Stimulated activated CD8-positive, alpha-beta memory T cell treated with anti-CD3 and anti-CD28 coated beads, Interleukin-7, amount 100 ng/mL, for 48 hours (primary cell): ENCODE data around the gene RAB4B.
"Not testable (repeated sequence)": the region's sequence is repeated elsewhere in the genome, so short reads cannot be mapped to it uniquely, and the experiment has no call there.

Source experiments
- DNase-seq, 2 donors: peaks; one replicate each; pipeline ENCODE4 v3.0.0-alpha.2; 2020; ENCODE audit warnings: low read depth in 1 of 2; ENCODE audit errors: extremely low read depth in 1 of 2

RAB4B gene

DNA sequence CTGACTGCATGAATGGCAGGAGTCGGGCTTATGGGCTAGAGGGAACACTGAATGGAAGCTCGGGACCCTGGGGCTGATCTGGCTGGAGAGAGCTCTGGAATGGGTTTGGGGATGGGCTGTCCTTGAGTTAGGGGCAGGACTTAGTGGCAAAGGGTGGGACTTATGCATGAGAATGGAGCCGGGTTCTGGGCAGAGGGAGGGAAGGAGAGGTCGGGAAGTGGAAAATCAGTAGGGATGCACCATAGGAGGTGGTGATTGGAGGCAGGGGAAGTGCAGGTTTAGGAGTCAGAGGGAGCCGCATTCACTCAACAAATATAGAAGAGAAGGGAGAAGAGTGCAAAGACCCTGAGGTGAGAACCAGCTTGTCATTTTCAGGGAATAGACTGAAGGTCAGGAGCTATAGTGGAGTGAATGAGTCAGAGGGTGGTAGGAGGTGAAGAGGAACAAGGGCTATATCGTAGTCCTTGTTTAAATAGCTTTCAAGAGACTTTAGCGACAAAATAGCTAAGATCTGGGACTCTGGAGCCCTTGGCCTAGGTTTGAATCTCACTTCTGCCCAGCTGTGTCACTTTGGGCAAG is 748 bp downstream of the RAB4B start:
- DNase-seq, result no peak

DNA sequence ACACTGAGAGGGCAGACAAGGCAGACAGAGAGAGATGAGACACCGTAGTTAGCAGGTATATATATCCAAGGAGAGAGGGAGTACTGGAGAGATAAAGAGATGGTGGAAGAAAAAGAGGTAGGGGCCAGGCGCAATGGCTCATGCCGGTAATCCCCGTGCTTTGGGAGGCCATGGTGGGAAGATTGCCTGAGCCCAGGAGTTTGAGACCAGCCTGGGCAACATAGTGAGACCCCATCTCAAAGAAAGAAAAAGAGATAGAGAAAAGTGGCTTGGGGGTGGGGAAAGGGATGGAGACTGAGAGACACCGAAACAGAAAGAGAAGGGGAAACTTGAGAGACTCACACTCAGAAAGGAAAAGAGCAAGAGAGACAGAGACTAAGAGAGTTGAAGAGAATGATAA is 2.5 kb downstream of the RAB4B start:
- no peak for DNase-seq

- no peak for DNase-seq
Observed at GRCh38 chr19:40781140-40781539, 3.1 kb downstream of the RAB4B start.

DNA sequence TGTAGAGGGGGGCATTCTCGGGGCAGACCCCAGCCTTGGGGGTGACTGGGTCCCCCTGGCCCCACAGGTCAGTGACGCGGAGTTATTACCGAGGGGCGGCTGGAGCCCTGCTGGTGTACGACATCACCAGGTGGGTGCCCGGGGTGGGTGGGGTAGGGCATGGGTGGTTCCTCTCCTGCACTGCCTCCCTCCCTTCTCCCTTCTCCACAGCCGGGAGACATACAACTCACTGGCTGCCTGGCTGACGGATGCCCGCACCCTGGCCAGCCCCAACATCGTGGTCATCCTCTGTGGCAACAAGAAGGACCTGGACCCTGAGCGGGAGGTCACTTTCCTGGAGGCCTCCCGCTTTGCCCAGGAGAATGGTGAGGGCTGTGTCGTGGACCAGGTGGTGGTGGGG is 5.7 kb downstream of the RAB4B start:
- DNase-seq, result no peak

- not testable (repeated sequence) for DNase-seq
Observed at GRCh38 chr19:40784146-40784545, 6.1 kb downstream of the RAB4B start.

DNA sequence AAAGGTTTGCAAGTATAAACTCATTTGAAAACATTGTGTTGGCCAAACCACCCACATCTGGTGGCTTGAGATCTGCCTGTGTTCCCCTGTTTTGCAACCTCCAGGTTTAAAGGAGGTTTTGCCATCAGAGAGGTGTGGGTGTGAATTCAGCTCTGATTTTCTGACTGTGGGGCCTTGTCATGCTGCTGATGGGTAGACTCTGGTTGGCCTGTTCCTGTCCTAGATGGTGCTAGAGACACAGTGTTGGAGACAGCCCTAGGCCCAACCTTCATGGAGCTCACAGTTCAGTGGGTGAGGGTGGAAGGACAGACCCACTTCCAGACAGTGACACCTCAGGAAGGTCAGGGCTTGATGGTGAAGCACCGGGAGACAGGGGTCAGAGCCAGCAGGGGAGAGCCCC is 7.5 kb downstream of the RAB4B start:
- DNase-seq, result no peak

GRCh38 chr19:40786060-40787037 is 8.3 kb downstream of the RAB4B start:
- DNase-seq, result no peak

GRCh38 chr19:40791349-40791748 is 13.3 kb downstream of the RAB4B start:
- no peak for DNase-seq

DNA sequence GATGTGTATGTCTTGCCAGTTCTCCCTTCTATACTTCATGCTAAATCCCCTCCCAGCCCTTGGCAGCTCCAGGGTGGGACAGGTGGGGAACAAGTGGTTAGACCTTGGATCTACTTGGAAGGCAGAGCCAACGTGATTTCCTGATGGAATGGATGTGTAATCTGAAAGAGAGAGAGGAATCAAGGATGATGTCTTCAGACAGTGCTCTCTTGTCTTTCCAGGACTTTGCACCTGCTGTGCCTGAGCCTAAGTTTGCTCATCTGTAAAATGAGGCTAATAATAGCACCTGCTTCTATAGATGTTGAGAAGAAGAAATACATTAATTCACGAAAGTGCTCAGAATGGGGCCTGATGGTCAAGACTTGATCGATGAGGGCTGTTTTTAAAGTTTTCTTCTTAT is 13.9 kb downstream of the RAB4B start:
- no peak for DNase-seq

GRCh38 chr19:40797166-40797962 is 19.3 kb downstream of the RAB4B start:
- DNase-seq, result no peak

DNA sequence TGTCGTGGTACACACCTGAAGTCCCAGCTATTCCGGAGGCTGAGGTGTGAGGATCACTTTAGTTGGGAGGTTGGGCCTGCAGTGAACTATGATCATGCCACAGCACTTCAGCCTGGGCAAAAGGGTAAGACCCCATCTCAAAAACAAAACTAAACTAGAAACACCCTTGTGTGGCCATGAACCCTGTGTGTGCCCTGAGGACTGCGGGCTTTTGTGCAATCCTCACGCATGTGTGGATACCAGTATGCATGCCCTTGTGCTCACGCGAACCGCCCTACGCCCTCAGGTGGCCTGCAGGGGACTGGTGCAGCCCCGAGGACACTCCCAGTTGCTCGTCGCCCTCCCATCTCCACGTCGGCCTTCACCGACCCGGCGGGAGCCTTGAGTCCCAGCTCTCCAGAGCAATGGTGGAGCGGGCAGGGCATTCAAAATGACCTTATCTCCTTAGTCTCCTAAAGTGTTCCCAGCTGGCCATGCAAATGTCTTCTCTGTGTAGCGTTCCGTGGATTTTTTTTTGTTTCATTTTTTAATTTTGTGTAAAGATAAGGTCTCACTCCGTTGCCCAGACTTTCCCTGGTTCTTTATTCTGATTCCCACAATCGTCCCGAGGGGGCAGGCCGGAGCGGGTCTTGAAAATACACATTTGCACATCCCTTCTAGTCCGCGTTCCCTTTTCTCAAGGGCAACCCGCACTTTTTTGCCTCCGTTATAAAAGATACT is 20.1 kb downstream of the RAB4B start:
- DNase-seq, result peak in 1 of 2 donors; percentile 64

GRCh38 chr19:40798683-40799557 is 20.9 kb downstream of the RAB4B start, which contains the start of gene EGLN2:
Gene EGLN2 (plus strand): TSS chr19:40799191. CDS start chr19:40800573, 1,382 bp downstream.
- DNase-seq, result peak; percentile 100

- no peak for DNase-seq
Observed at GRCh38 chr19:40799558-40800338, 21.7 kb downstream of the RAB4B start.

DNA sequence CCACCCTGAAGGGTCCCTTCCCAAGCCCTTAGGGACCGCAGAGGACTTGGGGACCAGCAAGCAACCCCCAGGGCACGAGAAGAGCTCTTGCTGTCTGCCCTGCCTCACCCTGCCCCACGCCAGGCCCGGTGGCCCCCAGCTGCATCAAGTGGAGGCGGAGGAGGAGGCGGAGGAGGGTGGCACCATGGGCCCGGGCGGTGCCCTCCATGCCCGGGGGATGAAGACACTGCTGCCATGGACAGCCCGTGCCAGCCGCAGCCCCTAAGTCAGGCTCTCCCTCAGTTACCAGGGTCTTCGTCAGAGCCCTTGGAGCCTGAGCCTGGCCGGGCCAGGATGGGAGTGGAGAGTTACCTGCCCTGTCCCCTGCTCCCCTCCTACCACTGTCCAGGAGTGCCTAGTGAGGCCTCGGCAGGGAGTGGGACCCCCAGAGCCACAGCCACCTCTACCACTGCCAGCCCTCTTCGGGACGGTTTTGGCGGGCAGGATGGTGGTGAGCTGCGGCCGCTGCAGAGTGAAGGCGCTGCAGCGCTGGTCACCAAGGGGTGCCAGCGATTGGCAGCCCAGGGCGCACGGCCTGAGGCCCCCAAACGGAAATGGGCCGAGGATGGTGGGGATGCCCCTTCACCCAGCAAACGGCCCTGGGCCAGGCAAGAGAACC is 22.4 kb downstream of the RAB4B start:
- no peak for DNase-seq

DNA sequence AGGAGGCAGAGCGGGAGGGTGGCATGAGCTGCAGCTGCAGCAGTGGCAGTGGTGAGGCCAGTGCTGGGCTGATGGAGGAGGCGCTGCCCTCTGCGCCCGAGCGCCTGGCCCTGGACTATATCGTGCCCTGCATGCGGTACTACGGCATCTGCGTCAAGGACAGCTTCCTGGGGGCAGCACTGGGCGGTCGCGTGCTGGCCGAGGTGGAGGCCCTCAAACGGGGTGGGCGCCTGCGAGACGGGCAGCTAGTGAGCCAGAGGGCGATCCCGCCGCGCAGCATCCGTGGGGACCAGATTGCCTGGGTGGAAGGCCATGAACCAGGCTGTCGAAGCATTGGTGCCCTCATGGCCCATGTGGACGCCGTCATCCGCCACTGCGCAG is 22.9 kb downstream of the RAB4B start:
- DNase-seq, result no peak

- DNase-seq, result no peak
Observed at GRCh38 chr19:40801426-40802299, 23.6 kb downstream of the RAB4B start.
